Activated T-helper 17 cell treated with anti-CD3 and anti-CD28 coated beads, Interleukin-2, amount 50 U/mL, for 72 hours (primary cell): ENCODE data around the gene ARL10. TPM values are rescaled to one million over a fixed set of nuclear protein-coding genes. Genes with fewer than 3 reads are reported as not detected.

Experiments
- ATAC-seq: fragments of 150-1000 bp; cut with Tn5 transposase; replicated peaks from 2 replicates; pipeline ENCODE4 v1.10.0; 2021; ENCODE audit warnings: mild to moderate bottlenecking, moderate library complexity
- H3K27ac Mint-ChIP-seq: one replicate; pipeline ENCODE4 v1.8.0; 2022; ENCODE audit warnings: mixed read lengths
- H3K27me3 Mint-ChIP-seq: one replicate; pipeline ENCODE4 v1.8.0; 2022; ENCODE audit warnings: mixed read lengths
- H3K36me3 Mint-ChIP-seq: one replicate; pipeline ENCODE4 v1.8.0; 2022; ENCODE audit warnings: low read depth, mild to moderate bottlenecking, mixed read lengths
- H3K4me1 Mint-ChIP-seq: one replicate; pipeline ENCODE4 v1.8.0; 2022; ENCODE audit warnings: mixed read lengths
- H3K4me3 Mint-ChIP-seq: one replicate; pipeline ENCODE4 v1.8.0; 2022; ENCODE audit warnings: mild to moderate bottlenecking, mixed read lengths
- H3K9me3 Mint-ChIP-seq: one replicate; pipeline ENCODE4 v1.8.0; 2022; ENCODE audit warnings: mixed read lengths
- total RNA-seq, 2 donors: library from RNA; stranded (reverse); gene quantifications; one replicate each; pipeline ENCODE4 v1.2.3, GENCODE V29; 2022

Gene ARL10
- total RNA-seq, 2 donors from 2014 or later, result 8.7 to 17.3 TPM

GRCh38 chr5:176420086-176420485, 54.8 kb downstream of the ARL10 start:
- no peak for ATAC-seq
- no peak overlapping the region for H3K4me3 Mint-ChIP-seq
- no peak overlapping the region for H3K27ac Mint-ChIP-seq
- H3K4me1 Mint-ChIP-seq, result peaks cover 12% of the 10 kb centered on the region
- H3K9me3 Mint-ChIP-seq, result no peaks in the 10 kb centered on the region
- no peaks in the 10 kb centered on the region for H3K27me3 Mint-ChIP-seq
- H3K36me3 Mint-ChIP-seq, result no peaks in the 10 kb centered on the region

DNA sequence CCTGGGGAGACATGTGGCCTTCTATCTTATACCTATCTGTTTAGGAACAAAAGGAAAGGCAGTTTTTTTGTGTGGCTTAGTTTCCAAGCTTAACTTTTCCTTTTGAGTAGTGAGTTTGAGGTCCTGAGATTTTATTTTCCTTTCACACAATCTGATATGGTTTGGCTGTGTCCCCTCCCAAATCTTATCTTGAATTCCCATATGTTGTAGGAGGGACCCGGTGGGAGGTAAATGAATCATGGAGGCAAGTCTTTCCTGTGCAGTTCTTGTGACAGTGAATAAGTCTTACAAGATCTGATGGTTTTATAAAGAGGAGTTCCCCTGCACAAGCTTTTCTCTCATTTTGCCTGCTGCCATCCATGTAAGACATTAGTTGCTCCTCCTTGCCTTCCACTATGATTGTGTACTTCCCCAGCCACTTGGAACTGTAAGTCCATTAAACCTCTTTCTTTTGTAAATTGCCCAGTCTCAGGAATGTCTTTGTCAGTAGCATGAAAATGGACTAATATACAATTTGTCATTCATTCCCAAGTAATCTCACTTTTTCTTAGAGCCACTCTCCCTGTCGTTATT, 55.8 kb downstream of the ARL10 start:
- H3K4me1 Mint-ChIP-seq, result peaks cover 7% of the 10 kb centered on the region
- no peak overlapping the region for H3K27ac Mint-ChIP-seq
- ATAC-seq, result no peak
- H3K9me3 Mint-ChIP-seq, result no peaks in the 10 kb centered on the region
- no peaks in the 10 kb centered on the region for H3K27me3 Mint-ChIP-seq
- no peak overlapping the region for H3K4me3 Mint-ChIP-seq
- H3K36me3 Mint-ChIP-seq, result no peaks in the 10 kb centered on the region

- no peaks in the 10 kb centered on the region for H3K27me3 Mint-ChIP-seq
- H3K9me3 Mint-ChIP-seq, result no peaks in the 10 kb centered on the region
- ATAC-seq, result no peak
- no peaks in the 10 kb centered on the region for H3K4me1 Mint-ChIP-seq
- no peak overlapping the region for H3K27ac Mint-ChIP-seq
- no peak overlapping the region for H3K4me3 Mint-ChIP-seq
- no peaks in the 10 kb centered on the region for H3K36me3 Mint-ChIP-seq
Observed at GRCh38 chr5:176424181-176424580, 58.9 kb downstream of the ARL10 start.

DNA sequence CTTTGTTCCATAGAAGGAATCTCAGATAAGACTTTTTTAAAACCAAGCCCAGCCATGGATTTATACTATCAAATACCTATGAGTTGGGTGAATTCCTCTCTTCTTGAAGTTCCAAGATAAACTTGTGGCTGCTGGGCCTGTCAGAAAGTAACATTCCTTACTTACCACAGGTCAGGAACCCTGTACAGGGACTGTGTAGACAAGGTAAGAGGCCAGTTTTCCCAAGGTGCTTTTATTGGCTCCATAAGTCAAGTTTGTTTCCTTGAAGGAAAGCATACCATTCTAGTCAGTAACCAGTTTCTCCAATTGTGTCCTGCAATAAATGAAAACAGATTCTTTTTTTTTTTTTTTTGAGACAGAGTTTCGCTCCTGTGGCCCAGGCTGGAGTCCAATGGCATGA, 59.9 kb downstream of the ARL10 start:
- Mint-ChIP-seq H3K4me3 (no peak overlapping the region), H3K36me3 (no peaks in the 10 kb centered on the region), H3K9me3 (no peaks in the 10 kb centered on the region), H3K27me3 (no peaks in the 10 kb centered on the region), H3K27ac (no peak overlapping the region), H3K4me1 (no peaks in the 10 kb centered on the region)
- no peak for ATAC-seq

- Mint-ChIP-seq H3K4me1 (no peaks in the 10 kb centered on the region), H3K27ac (no peak overlapping the region), H3K4me3 (no peak overlapping the region), H3K27me3 (no peaks in the 10 kb centered on the region), H3K36me3 (no peaks in the 10 kb centered on the region), H3K9me3 (no peaks in the 10 kb centered on the region)
- no peak for ATAC-seq
Observed at GRCh38 chr5:176425791-176426190, 60.5 kb downstream of the ARL10 start.

GRCh38 chr5:176426876-176427275, 61.6 kb downstream of the ARL10 start:
- no peak for ATAC-seq
- Mint-ChIP-seq H3K27ac (no peak overlapping the region), H3K27me3 (no peaks in the 10 kb centered on the region), H3K9me3 (no peaks in the 10 kb centered on the region), H3K4me3 (no peak overlapping the region), H3K36me3 (no peaks in the 10 kb centered on the region), H3K4me1 (no peaks in the 10 kb centered on the region)

DNA sequence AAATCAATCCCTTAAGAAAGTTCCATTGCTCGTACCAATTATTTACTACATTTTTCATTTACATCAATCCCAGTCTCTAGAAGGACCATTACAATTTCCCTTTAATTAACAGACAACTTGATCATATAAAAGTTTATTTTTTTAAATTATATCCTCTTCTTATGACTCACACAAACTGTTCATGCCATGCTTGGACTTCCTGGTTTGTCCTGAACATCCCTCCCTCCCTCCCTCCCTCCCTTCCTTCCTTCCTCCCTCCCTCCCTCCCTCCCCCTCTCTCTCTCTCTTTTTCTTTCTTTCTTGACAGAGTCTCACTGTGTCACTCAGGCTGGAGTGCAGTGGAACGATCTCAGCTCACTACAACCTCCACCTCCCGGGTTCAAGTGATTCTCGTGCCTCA, 62.7 kb downstream of the ARL10 start:
- ATAC-seq, result no peak
- H3K4me3 Mint-ChIP-seq, result no peak overlapping the region
- no peaks in the 10 kb centered on the region for H3K36me3 Mint-ChIP-seq
- no peaks in the 10 kb centered on the region for H3K4me1 Mint-ChIP-seq
- H3K9me3 Mint-ChIP-seq, result no peaks in the 10 kb centered on the region
- H3K27me3 Mint-ChIP-seq, result peaks cover 3% of the 10 kb centered on the region
- H3K27ac Mint-ChIP-seq, result no peak overlapping the region

DNA sequence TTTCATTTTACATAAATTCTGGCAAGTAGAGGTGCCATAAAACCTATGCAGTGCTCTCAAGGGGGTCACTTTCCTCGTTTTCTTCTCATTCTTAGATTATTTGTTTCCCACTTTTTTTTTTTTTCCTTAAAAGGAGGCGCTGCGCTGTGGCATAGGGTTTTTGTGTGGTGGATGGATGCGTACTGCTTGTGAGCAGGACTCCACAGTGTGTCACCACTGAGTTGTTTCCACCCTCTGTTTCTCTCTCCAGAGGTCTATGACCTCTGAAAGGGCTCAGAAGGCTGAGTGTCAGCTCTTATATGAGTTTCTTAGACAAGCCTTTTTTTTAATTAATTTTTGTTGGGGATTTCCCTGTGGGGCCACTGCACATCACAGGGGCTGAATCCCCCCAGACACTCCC, 64.7 kb downstream of the ARL10 start:
- H3K27me3 Mint-ChIP-seq, result peaks cover 3% of the 10 kb centered on the region
- no peaks in the 10 kb centered on the region for H3K36me3 Mint-ChIP-seq
- no peak overlapping the region for H3K4me3 Mint-ChIP-seq
- H3K4me1 Mint-ChIP-seq, result no peaks in the 10 kb centered on the region
- no peak for ATAC-seq
- H3K27ac Mint-ChIP-seq, result no peak overlapping the region
- no peaks in the 10 kb centered on the region for H3K9me3 Mint-ChIP-seq

Other genes with a start within 250 kb of the ARL10 start
- 10 to 100 TPM; 17.9 to 28.5 TPM for gene SIMC1, start 127.1 kb upstream of the ARL10 start, total RNA-seq
- 10 to 100 TPM; 54.2 to 78.0 TPM for gene KIAA1191, start 3.7 kb upstream of the ARL10 start, total RNA-seq
- gene NOP16, start 23.1 kb downstream of the ARL10 start, total RNA-seq, result 10 to 100 TPM; 37.6 to 99.0 TPM
- 100 to 1,000 TPM; 114 to 120 TPM for gene HIGD2A, start 23.3 kb downstream of the ARL10 start, total RNA-seq
- 10 to 100 TPM; 22.9 to 56.9 TPM for gene CLTB, start 51.1 kb downstream of the ARL10 start, total RNA-seq
- gene FAF2, start 82.9 kb downstream of the ARL10 start, total RNA-seq, result 10 to 100 TPM; 41.1 to 41.3 TPM
- gene RNF44, start 171.9 kb downstream of the ARL10 start, total RNA-seq, result 10 to 100 TPM; 85.3 to 88.1 TPM
- under 1 TPM; 0.50 to 0.69 TPM for gene CDHR2, start 183.9 kb downstream of the ARL10 start, total RNA-seq
- 1 to 10 TPM; 4.8 to 8.9 TPM for gene GPRIN1, start 244.7 kb downstream of the ARL10 start, total RNA-seq